BLaER1 (cell line): Measurements from ENCODE around the gene POFUT2.
"Not testable (repeated sequence)": the region's sequence is repeated elsewhere in the genome, so short reads cannot be mapped to it uniquely, and the experiment has no call there.

ENCODE experiments used
- H3K27ac ChIP-seq: shearing (Covaris generic); formaldehyde crosslinking; 2 replicates; pipeline ENCODE4 v1.8.1; 2022
- H3K27me3 ChIP-seq: shearing (Covaris generic); formaldehyde crosslinking; 2 replicates; pipeline ENCODE4 v1.8.1; 2022
- H3K36me3 ChIP-seq: shearing (Covaris generic); formaldehyde crosslinking; 2 replicates; pipeline ENCODE4 v1.8.1; 2022
- H3K4me1 ChIP-seq: shearing (Covaris generic); formaldehyde crosslinking; 2 replicates; pipeline ENCODE4 v1.8.1; 2022
- H3K4me2 ChIP-seq: shearing (Covaris generic); formaldehyde crosslinking; 2 replicates; pipeline ENCODE4 v1.8.1; 2022
- H3K4me3 ChIP-seq: shearing (Covaris generic); formaldehyde crosslinking; 2 replicates; pipeline ENCODE4 v1.8.1; 2022
- H3K9ac ChIP-seq: shearing (Covaris generic); formaldehyde crosslinking; 2 replicates; pipeline ENCODE4 v1.8.1; 2022
- H3K9me3 ChIP-seq: shearing (Covaris generic); formaldehyde crosslinking; 2 replicates; pipeline ENCODE4 v1.8.1; 2022
- H4K20me1 ChIP-seq: shearing (Covaris generic); formaldehyde crosslinking; 2 replicates; pipeline ENCODE4 v1.8.1; 2022
- Cebpa-rat ChIP-seq: shearing (Covaris generic); IDR thresholded peaks from 2 replicates; pipeline ENCODE4 v1.8.1; 2022

Gene POFUT2

DNA sequence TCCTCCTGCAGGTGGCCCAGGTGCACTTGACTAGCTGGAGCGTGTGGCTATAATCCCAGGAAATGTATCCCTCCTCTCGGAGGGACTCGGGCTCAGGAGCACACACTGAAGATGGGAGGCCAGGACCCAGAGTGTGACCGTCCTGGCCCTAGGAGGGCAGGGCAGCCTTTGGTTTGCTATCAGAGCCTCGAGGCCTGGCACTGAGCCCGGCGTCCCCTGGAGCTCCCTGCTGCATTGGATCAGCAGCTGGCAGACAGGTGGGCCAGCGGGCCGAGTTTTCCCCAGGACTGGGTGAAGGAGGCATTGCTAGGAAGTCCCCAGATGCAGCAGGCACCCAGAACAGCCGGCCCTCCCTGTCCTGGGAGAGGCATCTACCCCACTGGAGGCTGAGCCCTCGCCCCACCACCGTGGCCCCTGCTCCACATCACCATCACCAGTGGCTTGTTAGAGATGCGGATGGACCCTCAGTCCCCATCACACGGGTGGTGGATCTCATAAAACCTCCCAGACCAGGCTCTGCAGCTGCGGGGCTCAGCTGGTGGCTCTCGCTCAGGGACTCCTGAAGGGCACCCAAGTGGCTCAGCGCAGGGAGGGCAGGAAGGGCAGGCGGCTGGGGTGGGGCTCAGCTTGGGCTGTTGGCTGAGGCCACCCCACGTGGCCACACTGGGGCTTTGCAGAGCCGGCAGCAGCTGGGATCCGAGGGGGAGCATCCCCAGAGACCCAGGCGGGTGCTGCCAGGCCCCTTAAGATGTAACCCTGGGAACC, 32.7 kb upstream of the POFUT2 start:
- Histone ChIP-seq H3K27ac (peak overlapping the region; percentile 91), H3K9me3 (no peaks in the 10 kb centered on the region), H4K20me1 (peaks cover 10% of the 10 kb centered on the region), H3K4me3 (peak overlapping the region; percentile 58), H3K27me3 (no peaks in the 10 kb centered on the region), H3K4me1 (peaks cover 85% of the 10 kb centered on the region), H3K9ac (peak overlapping the region; percentile 63), H3K4me2 (peak overlapping the region; percentile 99), H3K36me3 (no peaks in the 10 kb centered on the region)
- no peak for TF ChIP-seq Cebpa-rat

DNA sequence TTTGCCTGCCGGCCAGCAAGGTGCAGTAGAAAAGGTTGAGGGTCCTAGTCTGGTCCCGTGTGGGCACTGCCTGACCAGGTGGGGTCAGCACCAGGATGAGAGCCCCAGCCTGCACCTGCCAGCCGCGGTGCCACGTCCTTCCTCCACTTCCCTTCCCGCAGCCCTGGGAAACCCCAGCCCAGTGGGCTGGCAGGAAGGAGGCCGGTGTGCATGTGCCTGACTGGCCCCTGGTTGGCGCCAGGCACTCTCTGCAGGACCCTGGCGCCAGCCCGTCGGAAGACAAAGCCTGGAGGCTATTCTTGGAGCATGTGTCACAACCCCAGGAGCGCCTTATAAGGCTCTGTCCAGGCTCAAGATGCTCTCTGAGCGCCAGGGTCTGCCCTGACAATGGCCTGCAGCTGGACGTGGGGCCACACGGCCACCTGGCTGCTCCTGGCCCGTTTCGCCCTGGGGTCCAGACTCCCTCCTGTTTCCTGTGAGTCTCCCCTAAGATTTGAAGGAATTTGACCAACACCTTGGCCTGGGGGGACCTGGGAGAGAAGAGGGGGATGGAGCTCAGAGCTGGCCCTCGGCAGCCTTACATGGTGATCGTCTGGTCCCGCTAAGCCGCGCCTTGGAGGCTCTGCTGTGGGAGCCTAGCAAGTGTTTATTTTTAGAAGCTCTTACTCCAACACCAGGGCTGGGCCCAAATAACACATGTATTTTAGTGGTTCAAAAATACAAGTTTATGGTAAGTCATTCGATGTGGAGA, 31.9 kb upstream of the POFUT2 start:
- TF ChIP-seq Cebpa-rat, result no peak
- Histone ChIP-seq H3K4me2 (peak overlapping the region; percentile 99), H3K9ac (peak overlapping the region; percentile 63), H3K4me1 (peaks cover 77% of the 10 kb centered on the region), H3K4me3 (peak overlapping the region; percentile 58; the same call in 1 of the 2 replicates), H3K27ac (peak overlapping the region; percentile 91), H3K9me3 (no peaks in the 10 kb centered on the region), H3K27me3 (no peaks in the 10 kb centered on the region), H4K20me1 (peaks cover 2% of the 10 kb centered on the region; the same call in 1 of the 2 replicates), H3K36me3 (no peaks in the 10 kb centered on the region)

DNA sequence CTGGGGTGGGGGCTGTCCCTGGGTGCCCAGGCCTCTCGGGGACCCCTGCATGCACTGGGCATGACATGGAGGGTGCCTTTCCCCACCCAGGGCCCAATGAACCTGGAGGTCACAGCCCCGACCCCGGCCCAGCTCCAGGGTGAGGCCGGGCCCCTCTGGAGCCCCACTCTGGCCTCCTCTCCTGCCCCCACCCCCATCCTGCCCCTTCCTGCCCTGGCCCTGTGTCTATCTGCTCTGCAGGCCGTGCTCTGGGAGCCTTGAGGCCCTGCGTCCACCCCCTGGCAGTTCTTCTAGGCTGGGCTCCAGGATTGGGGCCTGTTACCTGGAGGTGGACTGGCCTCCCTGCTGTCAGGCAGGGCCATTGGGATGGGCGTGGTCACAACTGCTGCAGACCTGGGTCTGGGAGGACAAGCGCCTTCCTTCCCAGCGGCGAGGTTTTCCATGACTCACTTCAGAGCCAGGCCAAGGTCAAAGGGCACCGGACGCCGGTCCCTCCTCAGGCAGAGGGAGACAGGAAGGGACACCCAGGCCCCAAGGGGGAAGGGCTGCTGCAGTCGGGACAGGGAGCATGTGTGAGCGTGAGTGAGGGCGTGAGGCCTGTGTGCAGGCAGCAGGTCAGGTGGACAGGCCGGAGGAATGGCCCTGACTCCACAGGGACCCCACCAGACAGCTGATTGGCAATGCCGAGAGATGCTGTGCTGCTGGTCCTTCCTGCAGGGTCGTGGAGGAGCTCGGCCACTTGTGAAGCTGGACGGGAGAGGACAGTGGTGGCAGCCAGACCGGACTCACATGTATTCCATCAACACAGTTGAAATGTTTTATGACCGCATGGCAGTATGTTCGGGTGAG, 31.1 kb upstream of the POFUT2 start:
- H3K9ac ChIP-seq, result no peak overlapping the region
- H3K27me3 ChIP-seq, result no peaks in the 10 kb centered on the region
- peak overlapping the region; percentile 99 for H3K4me2 ChIP-seq
- peaks cover 71% of the 10 kb centered on the region for H3K4me1 ChIP-seq
- H3K9me3 ChIP-seq, result no peaks in the 10 kb centered on the region
- H3K36me3 ChIP-seq, result no peaks in the 10 kb centered on the region
- no peak overlapping the region; the same call in 1 of the 2 replicates for H3K4me3 ChIP-seq
- H3K27ac ChIP-seq, result peak overlapping the region; percentile 53
- no peaks in the 10 kb centered on the region for H4K20me1 ChIP-seq
- no peak for TF ChIP-seq Cebpa-rat

DNA sequence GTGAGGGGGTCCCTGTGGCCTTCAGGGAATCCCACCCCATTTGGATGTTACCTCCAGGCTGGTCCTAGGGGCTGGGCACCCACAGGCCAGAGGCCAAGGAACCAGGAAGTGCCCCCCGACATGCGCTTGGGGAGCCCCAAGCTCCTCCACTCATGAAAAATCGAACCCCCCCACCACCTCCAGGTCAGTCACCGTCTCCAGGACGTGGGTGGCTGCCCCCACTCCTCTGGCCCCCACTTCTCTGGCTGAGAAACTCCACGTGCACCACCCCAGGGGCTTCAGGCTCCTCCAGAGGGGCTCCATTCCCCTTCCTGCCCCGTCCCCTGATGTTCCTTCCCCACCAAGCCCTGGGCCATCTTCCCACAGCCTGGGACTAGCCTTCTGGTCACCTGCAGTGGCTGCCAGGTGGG, 30.5 kb upstream of the POFUT2 start:
- Histone ChIP-seq H4K20me1 (no peaks in the 10 kb centered on the region), H3K4me1 (peaks cover 67% of the 10 kb centered on the region), H3K4me2 (peak overlapping the region; percentile 99), H3K27me3 (no peaks in the 10 kb centered on the region), H3K9me3 (peaks cover under 1% of the 10 kb centered on the region; the same call in 1 of the 2 replicates), H3K9ac (no peak overlapping the region), H3K4me3 (no peak overlapping the region), H3K36me3 (no peaks in the 10 kb centered on the region), H3K27ac (peak overlapping the region; percentile 53)
- TF ChIP-seq Cebpa-rat, result no peak

DNA sequence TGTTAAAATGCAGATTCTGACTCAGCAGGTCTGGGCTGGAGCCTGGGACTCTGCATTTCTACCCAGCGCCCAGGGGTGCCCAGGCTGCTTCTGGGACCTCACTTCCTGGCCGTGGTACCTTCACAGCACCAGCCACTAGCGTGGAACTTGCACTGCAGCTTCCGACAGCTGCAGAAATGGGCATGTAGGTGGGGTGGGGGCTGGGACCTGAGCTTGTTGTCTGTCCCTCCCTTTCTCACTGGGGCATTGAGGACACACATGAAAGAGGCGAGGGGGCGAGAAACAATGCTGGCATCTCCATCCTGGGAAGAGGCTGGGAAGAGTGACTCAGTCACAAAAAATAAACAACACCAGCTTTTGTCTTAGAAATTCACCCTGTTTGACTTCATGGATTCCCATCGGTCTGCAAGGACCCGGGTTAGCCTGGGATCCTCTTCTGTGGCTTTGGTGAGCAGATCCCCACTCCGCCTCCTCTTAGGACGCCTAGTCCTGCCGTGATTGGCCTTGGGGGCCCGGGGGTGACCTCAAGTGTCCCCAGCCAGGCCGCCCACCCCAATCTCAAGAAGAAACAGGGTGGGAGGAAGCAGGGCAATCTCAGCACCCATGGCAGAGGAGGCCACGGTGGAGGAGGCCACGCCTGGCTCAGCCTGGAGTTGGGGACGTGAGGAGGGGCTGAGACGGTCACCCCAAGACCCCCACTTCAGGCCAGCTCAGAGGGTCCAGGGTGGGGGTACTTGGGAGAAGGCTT, 29.9 kb upstream of the POFUT2 start:
- TF ChIP-seq Cebpa-rat, result no peak
- no peak overlapping the region for H3K4me3 ChIP-seq
- H3K27me3 ChIP-seq, result no peaks in the 10 kb centered on the region
- H4K20me1 ChIP-seq, result no peaks in the 10 kb centered on the region
- no peaks in the 10 kb centered on the region for H3K36me3 ChIP-seq
- no peak overlapping the region for H3K9ac ChIP-seq
- peak overlapping the region; percentile 99 for H3K4me2 ChIP-seq
- H3K27ac ChIP-seq, result peak overlapping the region; percentile 53
- peaks cover 61% of the 10 kb centered on the region for H3K4me1 ChIP-seq
- H3K9me3 ChIP-seq, result peaks cover 6% of the 10 kb centered on the region

DNA sequence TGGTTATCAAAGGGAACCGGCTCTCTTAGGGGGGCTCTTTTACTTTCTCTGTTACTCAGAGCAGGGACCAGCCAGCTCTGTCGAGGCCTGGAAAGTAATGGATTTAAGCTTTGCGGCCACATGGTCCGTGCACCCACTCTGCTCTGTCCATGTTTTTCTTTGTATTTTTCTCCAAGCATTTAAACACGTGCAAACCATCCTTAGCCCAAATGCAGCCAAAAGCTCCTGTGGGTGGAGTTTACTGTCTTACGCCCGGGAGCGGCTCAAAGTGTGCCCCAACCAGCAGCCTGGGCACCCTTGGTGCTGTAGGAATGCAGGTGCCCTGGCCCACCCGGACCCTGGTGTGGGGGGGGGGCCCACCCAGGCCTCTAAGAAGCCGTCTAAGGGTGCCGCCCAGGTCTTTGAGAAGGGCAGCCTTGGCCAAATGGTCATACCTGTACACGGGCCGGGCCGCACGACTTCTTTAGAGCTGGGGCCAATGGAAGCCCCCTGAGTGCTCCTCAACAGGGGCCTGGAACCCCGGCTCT, 29.2 kb upstream of the POFUT2 start:
- Histone ChIP-seq H3K4me3 (no peak overlapping the region), H3K4me1 (peaks cover 55% of the 10 kb centered on the region), H3K9me3 (peaks cover 13% of the 10 kb centered on the region), H3K27me3 (no peaks in the 10 kb centered on the region), H3K4me2 (no peak overlapping the region; the same call in 1 of the 2 replicates), H3K9ac (no peak overlapping the region), H3K36me3 (no peaks in the 10 kb centered on the region), H3K27ac (no peak overlapping the region), H4K20me1 (no peaks in the 10 kb centered on the region)
- no peak for TF ChIP-seq Cebpa-rat

DNA sequence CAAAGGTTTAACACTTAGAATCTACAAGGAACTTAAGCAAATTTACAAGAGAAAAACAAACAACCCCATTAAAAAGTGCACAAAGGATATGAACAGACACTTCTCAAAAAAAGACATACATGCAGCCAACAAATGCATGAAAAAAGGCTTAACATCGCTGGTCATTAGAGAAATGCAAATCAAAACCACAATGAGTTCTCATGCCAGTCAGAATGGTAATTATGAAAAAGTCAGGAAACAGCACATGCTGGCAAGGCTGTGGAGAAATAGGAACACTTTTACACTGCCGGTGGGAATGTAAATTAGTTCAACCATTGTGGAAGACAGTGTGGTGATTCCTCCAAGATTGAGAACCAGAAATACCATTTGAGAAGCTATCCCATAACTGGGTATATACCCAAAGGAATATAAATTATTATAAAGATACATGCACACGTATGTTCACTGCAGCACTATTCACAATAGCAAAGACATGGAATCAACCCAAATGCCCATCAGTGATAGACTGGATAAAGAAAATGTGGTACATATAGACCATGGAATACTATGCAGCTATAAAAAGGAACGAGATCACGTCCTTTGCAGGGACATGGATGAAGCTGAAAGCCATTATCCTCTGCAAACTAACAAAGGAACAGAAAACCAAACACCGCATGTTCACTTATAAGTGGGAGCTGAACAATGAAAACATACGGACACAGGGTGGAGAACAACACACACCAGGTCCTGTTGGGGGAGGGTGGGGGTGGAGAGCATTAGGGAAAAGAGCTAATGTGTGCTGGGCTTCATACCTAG, 28.2 kb upstream of the POFUT2 start:
- not testable (repeated sequence) for H4K20me1 ChIP-seq, H3K36me3 ChIP-seq, H3K27ac ChIP-seq, H3K4me3 ChIP-seq, H3K27me3 ChIP-seq, H3K9ac ChIP-seq
- H3K9me3 ChIP-seq, result peaks cover 18% of the 10 kb centered on the region
- H3K4me2 ChIP-seq, result peak overlapping the region; percentile 14; the same call in 1 of the 2 replicates
- peaks cover 44% of the 10 kb centered on the region for H3K4me1 ChIP-seq

DNA sequence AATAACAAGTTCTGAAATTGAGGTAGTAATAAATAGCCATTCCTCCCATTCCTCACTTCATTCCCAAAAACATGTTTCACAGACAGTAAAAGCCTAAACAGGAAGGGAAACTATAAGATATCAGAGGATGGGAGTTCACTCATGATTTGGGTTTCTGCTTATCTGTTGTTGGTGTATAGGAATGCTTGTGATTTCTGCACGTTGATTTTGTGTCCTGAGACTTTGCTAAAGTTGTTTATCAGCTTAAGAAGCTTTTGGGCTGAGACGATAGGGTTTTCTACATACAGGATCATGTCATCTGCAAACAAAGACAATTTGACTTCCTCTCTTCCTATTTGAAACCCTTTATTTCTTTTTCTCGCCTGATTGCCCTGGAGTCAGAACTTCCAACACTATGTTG, 26.0 kb upstream of the POFUT2 start:
- Histone ChIP-seq H3K36me3 (no peaks in the 10 kb centered on the region), H3K9ac (no peak overlapping the region), H3K27ac (no peak overlapping the region), H4K20me1 (peaks cover 3% of the 10 kb centered on the region; the same call in 1 of the 2 replicates), H3K4me3 (no peak overlapping the region), H3K9me3 (peaks cover 18% of the 10 kb centered on the region), H3K4me1 (peaks cover 37% of the 10 kb centered on the region), H3K27me3 (no peaks in the 10 kb centered on the region), H3K4me2 (peak overlapping the region; percentile 12; the same call in 1 of the 2 replicates)
- TF ChIP-seq Cebpa-rat, result no peak
